GM19193 (cell line): ENCODE data around the gene LOX.

Source experiments
- POLR2A ChIP-seq: IDR thresholded peaks from 4 replicates; pipeline ENCODE4 v1.6.1; 2011; ENCODE audit not compliant: insufficient read depth, insufficient read length; ENCODE audit errors: extremely low read depth

LOX gene

DNA sequence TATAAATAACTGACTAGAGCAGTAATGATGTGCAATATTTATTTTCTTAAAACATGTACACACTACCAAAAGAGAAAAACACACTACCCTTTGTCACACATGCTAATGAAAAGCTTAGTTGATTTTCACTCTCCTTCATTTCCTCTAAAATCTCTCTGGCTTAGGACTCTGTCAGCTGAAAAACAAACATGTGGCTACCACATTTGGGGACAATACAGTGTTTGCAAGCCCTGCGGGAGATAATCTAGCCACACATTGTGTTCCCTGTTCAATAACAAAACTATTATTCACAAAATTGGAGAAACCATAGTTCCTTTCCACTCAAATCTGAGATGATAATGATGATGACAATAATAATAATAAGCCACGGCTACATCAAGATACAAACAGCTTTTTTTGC lies 3.5 kb upstream of the LOX start:
- no peak for TF ChIP-seq POLR2A

DNA sequence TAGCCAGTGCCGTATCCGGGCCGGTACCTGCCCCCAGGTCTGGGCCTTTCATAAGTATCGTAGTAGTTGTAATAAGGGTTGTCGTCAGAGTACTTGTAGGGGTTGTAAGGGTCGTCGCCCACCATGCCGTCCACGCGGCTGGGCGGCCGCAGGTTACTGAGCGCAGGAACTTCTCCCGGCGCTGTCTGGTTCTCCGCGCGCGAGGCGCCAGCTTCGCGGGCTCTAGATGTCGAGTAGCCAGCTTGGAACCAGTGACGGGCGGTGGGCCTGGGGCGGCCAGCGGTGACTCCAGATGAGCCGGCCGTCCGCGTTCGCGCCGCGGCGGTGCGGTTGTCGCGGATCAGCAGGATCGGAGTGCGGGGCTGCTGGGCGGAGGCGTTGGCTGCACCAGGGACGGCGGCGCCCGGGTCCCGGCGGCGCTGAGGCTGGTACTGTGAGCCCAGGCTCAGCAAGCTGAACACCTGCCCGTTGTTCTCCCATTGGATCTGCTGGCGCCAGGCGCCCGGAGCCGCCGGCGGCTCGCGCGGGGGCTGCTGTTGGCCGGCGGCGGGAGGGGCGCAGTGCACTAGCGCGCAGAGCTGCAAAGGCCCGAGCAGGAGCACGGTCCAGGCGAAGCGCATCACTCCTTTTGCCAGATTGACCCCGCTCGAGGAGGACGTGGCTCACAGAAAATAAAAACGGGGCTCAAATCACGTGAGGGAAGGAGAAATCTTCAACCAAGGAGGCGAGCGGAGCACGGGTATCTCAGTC lies 518 bp downstream of the LOX start:
- TF ChIP-seq POLR2A = no peak

DNA sequence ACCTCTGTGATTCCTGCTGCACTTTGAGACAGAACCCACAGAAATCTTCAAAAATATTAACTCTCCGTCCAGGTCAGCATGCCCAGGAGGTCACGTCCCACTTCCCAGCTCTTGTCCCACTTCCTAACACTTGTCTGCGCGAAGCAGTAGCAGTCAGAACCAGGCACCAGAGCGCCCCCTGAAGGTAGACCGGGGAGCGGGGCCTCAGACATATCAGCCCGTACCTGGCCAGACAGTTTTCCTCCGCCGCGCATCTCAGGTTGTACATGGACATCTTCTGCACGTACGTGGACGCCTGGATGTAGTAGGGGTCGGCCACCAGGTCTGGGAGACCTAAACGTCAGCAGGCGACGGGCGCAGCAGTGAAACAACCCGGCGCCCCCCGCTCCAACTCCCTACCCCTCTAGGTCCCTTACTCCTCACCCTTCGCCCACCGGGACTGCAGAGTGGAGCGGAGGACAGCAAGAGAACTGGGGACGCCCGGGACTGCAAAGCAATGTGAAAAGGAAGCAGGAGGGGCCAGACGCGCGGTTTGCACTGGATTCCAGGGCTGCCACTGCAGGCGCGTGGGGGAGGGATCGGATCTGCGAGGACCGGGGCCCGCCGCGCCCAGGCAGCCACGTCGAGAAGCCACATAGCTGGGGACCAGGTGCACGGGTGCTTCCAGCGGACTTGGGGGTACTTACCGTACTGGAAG lies 1.2 kb downstream of the LOX start:
- no peak for TF ChIP-seq POLR2A

DNA sequence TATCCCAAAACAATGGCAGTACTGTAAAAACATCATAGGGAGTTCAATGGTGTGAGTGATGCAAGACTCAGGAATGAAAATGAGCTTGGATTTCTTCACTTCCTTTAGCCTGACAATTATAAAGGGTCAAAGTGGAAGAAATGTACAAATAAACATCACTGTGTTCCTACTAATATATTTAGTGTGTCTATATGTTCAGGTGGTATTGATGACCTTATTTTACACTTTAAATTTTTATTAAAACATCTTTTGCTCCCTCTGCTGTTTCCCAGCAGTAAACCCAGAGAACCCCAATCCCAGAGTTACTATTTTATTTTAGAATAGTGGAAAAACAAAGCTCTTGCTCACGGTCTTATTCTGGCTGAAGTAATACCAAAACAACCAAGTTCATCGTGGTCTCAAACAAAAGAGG lies 2.0 kb downstream of the LOX start:
- TF ChIP-seq POLR2A = no peak

DNA sequence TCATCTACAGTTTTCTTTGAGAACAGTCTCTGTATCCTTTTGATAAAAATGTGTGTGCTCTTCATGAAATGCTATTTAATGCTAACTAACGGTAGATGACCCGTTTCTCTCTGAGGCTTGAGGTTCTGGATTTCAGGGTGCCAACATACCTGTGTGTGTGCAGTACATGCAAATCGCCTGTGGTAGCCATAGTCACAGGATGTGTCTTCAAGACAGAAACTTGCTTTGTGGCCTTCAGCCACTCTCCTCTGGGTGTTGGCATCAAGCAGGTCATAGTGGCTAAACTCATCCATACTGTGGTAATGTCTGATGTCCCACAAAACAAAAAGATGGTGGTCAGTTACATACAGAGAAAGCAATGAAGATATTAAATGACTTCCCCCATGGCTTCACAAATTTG lies 4.2 kb downstream of the LOX start:
- TF ChIP-seq POLR2A = no peak

DNA sequence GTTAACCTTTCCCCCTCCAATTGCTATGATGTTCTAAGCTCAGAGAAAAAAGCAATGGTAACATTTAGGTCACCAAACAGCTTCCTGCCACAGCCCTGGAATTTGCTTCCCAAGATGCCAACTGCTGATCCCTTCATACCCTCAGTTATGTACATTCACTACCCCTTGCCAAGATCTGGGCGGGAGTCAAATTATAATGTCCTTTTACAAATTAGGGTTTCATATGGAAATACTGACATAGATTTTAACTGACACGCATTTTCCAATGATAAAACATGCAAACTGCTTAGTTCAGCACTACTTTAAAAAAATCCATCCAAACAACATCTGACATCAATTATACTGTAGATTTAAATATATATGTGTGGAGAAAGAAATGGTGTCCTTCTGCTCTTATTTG lies 5.0 kb downstream of the LOX start:
- no peak for TF ChIP-seq POLR2A

DNA sequence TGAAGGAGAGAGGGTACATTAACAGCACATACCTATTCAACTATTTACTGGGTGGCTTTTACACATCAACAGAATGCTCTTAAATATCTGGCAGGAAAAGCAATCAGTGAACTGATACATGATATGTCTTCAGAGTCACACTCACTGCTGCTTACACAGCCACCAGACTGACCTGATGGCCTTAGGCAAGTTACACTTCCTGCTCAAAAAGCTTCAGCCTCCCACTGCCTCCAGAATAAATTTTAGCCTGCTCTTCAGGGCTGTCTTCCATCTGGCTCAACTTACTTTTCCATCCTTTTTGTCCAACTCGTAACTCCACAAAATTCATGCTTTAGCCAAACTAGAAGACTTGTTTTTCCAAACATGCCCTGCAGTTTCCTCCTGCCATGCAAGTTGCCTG lies 10.7 kb downstream of the LOX start:
- no peak for TF ChIP-seq POLR2A

DNA sequence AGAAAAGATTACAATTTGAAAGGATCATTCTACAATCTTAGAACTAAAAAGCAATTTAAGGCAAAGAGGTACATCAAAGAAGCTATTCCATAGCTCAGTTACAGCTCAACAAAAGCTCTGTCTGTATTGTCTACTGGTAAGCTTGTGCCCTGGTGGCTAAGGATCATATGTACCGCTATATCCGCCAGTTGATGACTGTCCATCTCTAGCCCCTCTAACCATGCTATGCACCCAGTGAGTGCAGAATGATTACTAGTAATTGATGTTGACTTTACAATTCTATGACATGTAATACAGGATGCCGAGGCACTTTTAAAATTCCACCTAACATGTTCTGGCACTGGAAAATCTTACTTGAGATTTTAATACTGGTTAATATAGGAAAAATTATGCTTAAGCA lies 13.1 kb downstream of the LOX start:
- TF ChIP-seq POLR2A = no peak

DNA sequence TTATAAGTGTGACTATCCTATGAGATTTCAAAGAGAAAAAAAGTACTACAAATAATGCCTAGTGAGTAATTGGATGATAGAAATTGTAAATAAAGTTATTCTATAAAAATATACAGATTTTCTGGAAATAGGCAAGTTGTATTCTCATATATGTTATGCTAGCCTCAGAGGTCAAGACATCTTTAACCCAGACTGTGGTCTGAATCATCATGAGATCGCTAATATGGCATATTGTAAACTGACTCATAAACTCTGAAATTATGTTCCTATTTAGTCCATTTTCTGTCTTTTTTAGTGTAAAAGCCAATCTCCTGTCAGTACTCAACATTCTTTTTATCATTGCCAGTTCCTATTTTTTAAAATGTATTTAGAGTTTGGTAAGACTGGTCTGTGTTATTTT lies 14.2 kb downstream of the LOX start:
- TF ChIP-seq POLR2A = no peak

DNA sequence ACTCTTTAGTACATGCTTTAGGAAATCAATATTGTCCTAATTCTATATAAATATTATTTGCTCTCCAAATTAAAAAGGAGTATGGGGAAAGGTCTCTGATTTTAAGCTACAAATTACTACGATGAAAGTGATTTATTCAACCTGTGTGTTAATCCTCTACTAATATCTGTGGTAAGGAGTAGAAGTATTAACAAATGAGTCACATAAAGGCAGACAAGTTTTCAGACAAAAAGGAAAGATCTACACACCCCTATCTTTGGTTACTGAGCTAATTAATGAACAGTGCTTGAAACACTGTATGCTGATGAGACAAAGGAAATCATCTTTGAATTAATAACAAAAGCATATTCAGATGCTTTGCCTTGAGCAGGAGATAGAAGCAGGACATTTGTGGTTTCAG lies 15.9 kb downstream of the LOX start:
- TF ChIP-seq POLR2A = no peak

DNA sequence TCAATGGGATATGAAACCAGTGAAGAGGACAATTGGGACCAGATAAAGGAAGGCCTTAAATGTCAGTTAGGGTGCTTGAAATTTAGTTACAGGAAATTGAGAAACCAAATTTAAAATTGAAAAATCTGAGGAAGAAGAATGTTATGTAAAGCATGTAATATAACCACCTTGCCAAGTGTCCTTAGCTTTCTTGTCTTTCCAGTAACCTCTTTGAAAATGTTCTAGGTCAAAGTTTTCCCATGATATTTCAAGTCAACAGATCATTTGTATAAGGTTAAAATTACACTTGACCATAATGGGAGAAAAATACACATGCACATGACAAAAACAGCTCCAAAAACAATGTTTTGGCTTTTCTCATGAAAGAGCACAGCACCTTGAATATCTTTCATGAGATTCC lies 21.1 kb downstream of the LOX start:
- TF ChIP-seq POLR2A = no peak

DNA sequence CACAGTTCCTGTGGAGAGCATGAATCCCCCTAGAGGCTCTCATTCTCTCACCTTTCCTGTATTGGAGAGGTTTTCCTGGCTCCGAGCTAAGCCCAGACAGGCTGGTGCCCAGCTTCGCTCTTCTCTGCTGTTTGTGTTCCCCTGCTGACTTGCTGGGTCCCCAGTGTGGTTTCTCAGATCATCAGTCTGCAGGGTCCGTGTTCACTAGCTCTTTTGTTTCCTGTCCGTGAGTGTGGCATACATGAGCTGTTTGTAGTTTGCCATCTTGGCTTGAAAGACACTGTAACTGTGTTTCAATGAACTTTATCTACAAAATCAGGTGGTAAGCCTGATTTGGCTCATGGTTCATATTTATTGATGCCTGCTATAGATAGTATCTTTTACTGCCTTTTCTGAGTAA lies 23.8 kb downstream of the LOX start:
- no peak for TF ChIP-seq POLR2A

DNA sequence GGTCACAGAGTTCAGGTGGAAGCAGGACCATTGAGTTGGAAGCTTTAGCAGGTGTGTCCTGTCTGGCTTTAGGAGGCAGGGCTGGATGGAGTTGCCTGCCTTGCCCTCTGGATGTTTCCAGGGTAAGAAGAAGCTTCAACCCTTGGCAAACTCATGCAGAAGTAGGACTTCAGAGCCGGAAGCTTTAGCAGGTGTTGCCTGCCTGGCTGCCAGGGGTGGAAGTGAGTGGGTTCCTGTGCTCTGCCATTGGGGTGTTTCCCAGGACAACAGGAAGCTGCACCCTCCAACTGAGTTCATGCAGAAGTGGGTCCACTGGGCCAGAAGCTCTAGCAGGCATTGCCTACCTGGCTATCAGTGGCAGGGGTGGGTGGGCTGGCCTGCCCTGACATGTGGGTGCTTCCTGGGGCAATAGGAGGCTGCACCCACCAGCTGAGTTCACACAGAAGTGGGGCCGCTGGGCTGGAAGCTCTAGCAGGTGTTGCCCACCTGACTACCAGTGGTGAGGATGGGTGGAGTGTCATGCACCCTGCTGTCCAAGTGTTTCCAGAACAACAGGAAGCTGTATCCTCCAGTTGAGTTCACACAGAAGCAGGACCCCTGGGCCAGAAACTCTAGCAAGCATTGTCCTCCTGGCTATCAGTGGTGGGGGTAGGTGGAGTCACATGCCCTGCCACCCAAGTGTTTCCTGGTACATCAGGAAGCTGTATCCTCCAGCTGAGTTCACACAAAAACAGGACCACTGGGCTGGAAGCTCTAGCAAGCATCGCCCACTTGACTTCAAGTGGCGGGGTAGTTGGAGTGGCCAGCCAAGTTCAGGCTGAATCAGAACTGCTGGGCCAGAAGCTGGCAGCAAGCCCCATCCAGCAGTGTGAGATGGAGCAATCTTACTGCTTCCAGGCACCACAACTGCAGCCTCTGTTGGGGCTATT lies 24.6 kb downstream of the LOX start:
- TF ChIP-seq POLR2A = no peak

DNA sequence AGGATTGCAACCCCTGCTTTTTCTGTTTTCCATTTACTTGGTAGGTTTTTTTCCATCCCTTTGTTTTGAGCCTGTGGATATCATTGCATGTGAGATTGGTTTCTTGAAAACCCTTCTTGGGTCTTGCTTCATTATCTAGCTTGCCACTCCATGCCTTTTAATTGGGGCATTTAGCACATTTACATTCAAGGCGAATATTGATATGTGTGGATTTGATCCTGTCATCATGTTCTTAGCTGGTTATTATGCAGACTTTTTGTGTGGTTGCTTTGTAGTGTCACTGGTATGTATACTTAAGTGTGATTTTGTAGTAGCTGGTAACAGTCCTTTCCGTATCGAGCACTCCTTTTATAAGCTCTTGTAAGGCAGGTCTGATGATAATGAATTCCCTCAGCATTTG lies 26.5 kb downstream of the LOX start:
- no peak for TF ChIP-seq POLR2A

DNA sequence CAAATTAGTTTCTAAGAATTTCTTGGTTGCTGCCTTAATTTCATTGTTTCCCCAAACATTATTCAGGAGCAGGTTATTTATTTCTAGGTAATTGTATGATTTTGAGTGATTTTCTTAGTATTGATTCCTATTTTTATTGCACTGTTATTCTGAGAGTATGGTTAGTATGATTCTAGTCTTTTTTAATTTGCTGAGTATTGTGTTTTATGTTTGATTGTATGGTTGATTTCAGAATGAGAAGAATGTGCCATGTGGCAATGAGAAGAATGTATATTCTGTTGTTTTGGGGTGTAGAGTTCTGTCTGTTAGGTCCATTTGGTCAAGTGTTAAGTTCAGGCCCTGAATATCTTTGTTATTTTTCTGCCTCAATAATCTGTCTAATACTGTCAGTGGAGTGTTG lies 27.1 kb downstream of the LOX start:
- no peak for TF ChIP-seq POLR2A
